GM18909 (cell line): ENCODE results near the gene ZPR1.

Source experiments
- ATAC-seq: cut with Tn5 transposase; IDR thresholded peaks from one replicate; pipeline ENCODE4 v1.9.1; 2021; ENCODE audit warnings: mild to moderate bottlenecking; ENCODE audit not compliant: unreplicated experiment, poor library complexity

The ZPR1 gene

GRCh38 chr11:116796548-116796947 is 8.7 kb upstream of the ZPR1 start:
- ATAC-seq = no peak

- no peak for ATAC-seq
These were observed 7.0 kb upstream of the ZPR1 start for GRCh38 chr11:116794851-116795250.

- no peak for ATAC-seq
These were observed 5.9 kb upstream of the ZPR1 start for GRCh38 chr11:116793772-116794097.

GRCh38 chr11:116792869-116793771 is 5.3 kb upstream of the ZPR1 start:
- no peak for ATAC-seq

- ATAC-seq = no peak
These were observed 4.5 kb upstream of the ZPR1 start for GRCh38 chr11:116792144-116792868.

GRCh38 chr11:116791813-116792143 is 4.0 kb upstream of the ZPR1 start, which contains the start of gene APOA5:
TSS of gene APOA5 (minus strand) at chr11:116791879. CDS start at chr11:116791860, 19 bp downstream.
- no peak for ATAC-seq

GRCh38 chr11:116791002-116791812 is 3.4 kb upstream of the ZPR1 start:
- peak; percentile 39 for ATAC-seq

- no peak for ATAC-seq
These were observed 2.6 kb upstream of the ZPR1 start for GRCh38 chr11:116790167-116791001.

GRCh38 chr11:116788975-116789374 is 1.2 kb upstream of the ZPR1 start:
- ATAC-seq = no peak

- no peak for ATAC-seq
These were observed 711 bp upstream of the ZPR1 start for GRCh38 chr11:116788534-116788933.

GRCh38 chr11:116787436-116787785 is 412 bp downstream of the ZPR1 start:
- ATAC-seq = no peak

- no peak for ATAC-seq
These were observed 857 bp downstream of the ZPR1 start for GRCh38 chr11:116786966-116787365.

- no peak for ATAC-seq
These were observed 1.5 kb downstream of the ZPR1 start for GRCh38 chr11:116786326-116786725.

- no peak for ATAC-seq
These were observed 5.1 kb downstream of the ZPR1 start for GRCh38 chr11:116782728-116783127.

- no peak for ATAC-seq
These were observed 9.3 kb downstream of the ZPR1 start for GRCh38 chr11:116778556-116778955.

- ATAC-seq = no peak
These were observed 10.8 kb downstream of the ZPR1 start for GRCh38 chr11:116777056-116777455.

- no peak for ATAC-seq
These were observed 11.3 kb downstream of the ZPR1 start for GRCh38 chr11:116776522-116776984.

- no peak for ATAC-seq
These were observed 11.8 kb downstream of the ZPR1 start for GRCh38 chr11:116775975-116776374.

- no peak for ATAC-seq
These were observed 13.2 kb downstream of the ZPR1 start for GRCh38 chr11:116774661-116775060.
